RWPE2 (cell line): ENCODE results near the gene IGFL1.

Source experiments
- ATAC-seq: fragments of 200-7000 bp; cut with Tn5 transposase; 3 replicates; pipeline ENCODE4 v1.9.1; 2021; ENCODE audit warnings: low read depth
- DNase-seq: peaks from one replicate; pipeline ENCODE4 v3.0.0-alpha.2; 2020; ENCODE audit warnings: low spot score
- H3K27ac ChIP-seq: fragments of 450-650 bp; 2 replicates; pipeline ENCODE4 v1.5.1; 2017; ENCODE audit warnings: mild to moderate bottlenecking; ENCODE audit not compliant: poor library complexity, severe bottlenecking
- H3K27me3 ChIP-seq: fragments of 250-450 bp; sonication (Bioruptor Pico); 2 replicates; pipeline ENCODE4 v1.5.1; 2021; ENCODE audit warnings: mild to moderate bottlenecking, moderate library complexity; ENCODE audit not compliant: insufficient read depth, poor library complexity, severe bottlenecking
- H3K36me3 ChIP-seq: fragments of 250-450 bp; sonication (Bioruptor Pico); 2 replicates; pipeline ENCODE4 v1.5.1; 2020; ENCODE audit warnings: low read depth, mild to moderate bottlenecking, moderate library complexity
- H3K4me1 ChIP-seq: fragments of 250-450 bp; sonication (Bioruptor Pico); 2 replicates; pipeline ENCODE4 v1.5.1; 2021; ENCODE audit warnings: mild to moderate bottlenecking, moderate library complexity; ENCODE audit not compliant: insufficient read depth, poor library complexity, severe bottlenecking
- H3K4me3 ChIP-seq: fragments of 250-450 bp; sonication (Bioruptor Pico); 2 replicates; pipeline ENCODE4 v1.5.1; 2021; ENCODE audit warnings: mild to moderate bottlenecking, moderate library complexity; ENCODE audit not compliant: severe bottlenecking
- H3K9me3 ChIP-seq: fragments of 250-450 bp; sonication (Bioruptor Pico); 2 replicates; pipeline ENCODE4 v1.5.1; 2021; ENCODE audit warnings: mild to moderate bottlenecking, moderate library complexity; ENCODE audit not compliant: severe bottlenecking
- TF ChIP-seq, protein P1 (sequence below): fragments of 450-650 bp; IDR thresholded peaks from one replicate; pipeline ENCODE4 v1.5.1; 2017; ENCODE audit warnings: mild to moderate bottlenecking, moderate library complexity; ENCODE audit not compliant: poor library complexity, severe bottlenecking

IGFL1 gene

GRCh38 chr19:46224773-46225172 is 4.8 kb upstream of the IGFL1 start:
- H3K4me1 ChIP-seq, result peaks cover 29% of the 10 kb centered on the region
- H3K9me3 ChIP-seq, result no peaks in the 10 kb centered on the region
- no peaks in the 10 kb centered on the region for H3K27me3 ChIP-seq
- no peak overlapping the region for H3K27ac ChIP-seq
- no peak overlapping the region for H3K4me3 ChIP-seq
- H3K36me3 ChIP-seq, result no peaks in the 10 kb centered on the region
- no peak for DNase-seq
- no peak for ATAC-seq
- TF ChIP-seq, protein P1, sequence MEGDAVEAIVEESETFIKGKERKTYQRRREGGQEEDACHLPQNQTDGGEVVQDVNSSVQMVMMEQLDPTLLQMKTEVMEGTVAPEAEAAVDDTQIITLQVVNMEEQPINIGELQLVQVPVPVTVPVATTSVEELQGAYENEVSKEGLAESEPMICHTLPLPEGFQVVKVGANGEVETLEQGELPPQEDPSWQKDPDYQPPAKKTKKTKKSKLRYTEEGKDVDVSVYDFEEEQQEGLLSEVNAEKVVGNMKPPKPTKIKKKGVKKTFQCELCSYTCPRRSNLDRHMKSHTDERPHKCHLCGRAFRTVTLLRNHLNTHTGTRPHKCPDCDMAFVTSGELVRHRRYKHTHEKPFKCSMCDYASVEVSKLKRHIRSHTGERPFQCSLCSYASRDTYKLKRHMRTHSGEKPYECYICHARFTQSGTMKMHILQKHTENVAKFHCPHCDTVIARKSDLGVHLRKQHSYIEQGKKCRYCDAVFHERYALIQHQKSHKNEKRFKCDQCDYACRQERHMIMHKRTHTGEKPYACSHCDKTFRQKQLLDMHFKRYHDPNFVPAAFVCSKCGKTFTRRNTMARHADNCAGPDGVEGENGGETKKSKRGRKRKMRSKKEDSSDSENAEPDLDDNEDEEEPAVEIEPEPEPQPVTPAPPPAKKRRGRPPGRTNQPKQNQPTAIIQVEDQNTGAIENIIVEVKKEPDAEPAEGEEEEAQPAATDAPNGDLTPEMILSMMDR, result no peak

DNA sequence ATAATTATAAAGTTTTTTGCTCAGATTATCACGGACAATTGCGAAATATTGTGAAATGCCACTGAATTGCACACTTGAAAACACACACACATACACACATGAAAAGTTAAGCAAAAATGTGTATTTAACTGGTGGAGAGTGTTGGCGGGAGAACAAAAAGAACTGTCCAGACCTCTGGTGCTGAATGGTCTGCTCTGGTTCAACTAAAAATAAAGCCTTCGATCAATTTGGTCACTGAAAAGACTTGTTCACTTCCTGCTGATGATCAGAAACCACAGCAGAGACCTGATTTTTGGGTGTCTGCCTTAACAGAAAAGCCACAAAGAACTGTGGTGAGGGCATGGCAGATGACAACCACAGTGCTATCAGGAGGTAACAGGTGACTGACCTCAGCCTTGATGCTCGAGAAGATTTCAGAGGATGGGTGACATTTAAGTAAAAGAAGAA is 4.0 kb upstream of the IGFL1 start:
- TF ChIP-seq, protein P1, result no peak
- H3K27ac ChIP-seq, result peak overlapping the region; percentile 57
- ATAC-seq (no peak), DNase-seq (no peak)
- H3K27me3 ChIP-seq, result no peaks in the 10 kb centered on the region
- no peaks in the 10 kb centered on the region for H3K9me3 ChIP-seq
- no peaks in the 10 kb centered on the region for H3K36me3 ChIP-seq
- H3K4me1 ChIP-seq, result peaks cover 29% of the 10 kb centered on the region
- no peak overlapping the region for H3K4me3 ChIP-seq

DNA sequence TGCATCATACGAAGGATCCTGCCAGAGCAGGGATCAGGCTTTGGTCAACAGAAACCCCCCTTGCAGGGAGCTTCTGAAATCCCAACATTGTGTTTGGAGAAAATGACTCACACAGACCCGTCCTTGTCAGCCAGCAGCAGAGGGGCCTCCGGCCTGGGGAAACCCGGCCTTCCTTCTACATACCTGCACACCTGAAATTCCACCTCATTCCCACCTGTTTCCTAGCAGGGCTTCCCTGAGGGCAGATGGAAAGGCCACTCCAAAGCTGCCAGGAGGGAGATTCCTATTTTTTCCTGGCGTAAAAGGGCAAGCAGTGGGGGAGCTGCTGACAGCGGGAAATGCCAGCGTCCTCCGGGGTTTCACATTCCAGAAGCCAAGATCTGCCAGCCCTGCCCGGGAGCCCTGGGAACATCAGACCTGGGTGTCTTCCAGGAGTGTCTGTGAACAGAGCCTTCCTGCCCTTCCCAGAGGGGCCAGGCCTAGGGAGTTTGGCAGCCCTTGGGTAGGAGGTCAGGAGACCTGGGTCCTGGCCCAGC is 3.0 kb upstream of the IGFL1 start:
- Histone ChIP-seq H3K4me3 (no peak overlapping the region), H3K4me1 (peaks cover 26% of the 10 kb centered on the region), H3K36me3 (no peaks in the 10 kb centered on the region), H3K9me3 (no peaks in the 10 kb centered on the region), H3K27ac (peak overlapping the region; percentile 57), H3K27me3 (no peaks in the 10 kb centered on the region)
- ATAC-seq, result peak; percentile 34
- DNase-seq, result no peak
- TF ChIP-seq, protein P1, result no peak

DNA sequence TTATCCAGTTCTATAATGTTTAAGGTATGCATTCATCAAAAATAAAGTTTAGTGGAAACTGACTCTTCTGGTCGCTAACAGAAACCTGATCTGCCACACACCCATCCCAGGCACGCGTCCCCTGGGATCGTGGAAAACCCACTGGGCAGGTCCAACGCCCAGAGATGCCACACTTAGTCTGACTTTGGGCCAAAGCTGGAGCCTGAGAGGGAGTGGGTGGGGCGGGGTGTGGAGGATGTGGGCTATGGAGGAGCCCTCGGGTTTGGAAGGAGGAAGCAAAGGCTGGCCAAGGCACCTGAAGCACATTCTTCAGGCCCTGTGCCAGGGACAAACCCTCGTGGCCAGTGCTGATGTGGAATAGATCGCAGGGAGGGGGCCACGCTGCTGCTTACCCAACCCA is 2.5 kb downstream of the IGFL1 start:
- DNase-seq, result no peak
- no peaks in the 10 kb centered on the region for H3K27me3 ChIP-seq
- TF ChIP-seq, protein P1, result no peak
- H3K36me3 ChIP-seq, result no peaks in the 10 kb centered on the region
- no peak overlapping the region for H3K4me3 ChIP-seq
- peak; percentile 70 for ATAC-seq
- peak overlapping the region; percentile 41 for H3K27ac ChIP-seq
- peaks cover 10% of the 10 kb centered on the region for H3K4me1 ChIP-seq
- H3K9me3 ChIP-seq, result no peaks in the 10 kb centered on the region

DNA sequence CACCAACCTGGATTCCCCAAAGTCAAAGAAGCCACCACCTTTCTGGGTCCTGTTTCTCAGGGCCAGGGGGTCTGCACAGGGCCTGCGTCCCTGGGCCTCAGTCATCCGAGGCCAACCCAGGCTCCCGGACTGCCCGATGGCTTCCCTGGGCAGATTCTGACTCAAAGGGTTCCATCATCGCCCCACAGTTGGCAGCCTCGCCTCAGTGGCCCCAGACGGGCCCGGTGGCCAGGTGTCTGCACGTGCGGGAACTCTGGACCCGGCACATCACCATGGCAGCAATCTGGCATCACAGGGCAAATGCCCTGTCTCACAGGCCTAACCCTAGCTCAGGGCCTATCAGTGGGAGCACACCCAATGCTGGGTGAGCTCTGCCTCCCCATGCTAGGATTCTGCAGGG is 2.9 kb downstream of the IGFL1 start:
- H3K36me3 ChIP-seq, result no peaks in the 10 kb centered on the region
- TF ChIP-seq, protein P1, result no peak
- H3K27me3 ChIP-seq, result no peaks in the 10 kb centered on the region
- H3K9me3 ChIP-seq, result no peaks in the 10 kb centered on the region
- ATAC-seq, result no peak; the same call in 2 of the 3 replicates
- H3K27ac ChIP-seq, result peak overlapping the region; percentile 41
- H3K4me1 ChIP-seq, result peaks cover 10% of the 10 kb centered on the region
- no peak overlapping the region for H3K4me3 ChIP-seq
- no peak for DNase-seq
